Esophagus squamous epithelium (tissue), 4 donors: ENCODE data around the gene GRB2.
A peak's percentile ranks its signal among the peaks of the same experiment; 100 is the strongest.

Experiments used
- CTCF ChIP-seq, 6 experiments: fragments of 450-650 bp in 4 of 6; fragments of 200-600 bp in 2 of 6; sonication (generic) in 2 of 6; IDR thresholded peaks; one replicate each; pipeline ENCODE4 v1.5.1; 2016 to 2019; ENCODE audit warnings: antibody characterized with exemption in 6 of 6, mild to moderate bottlenecking in 4 of 6, moderate library complexity in 4 of 6
- POLR2A ChIP-seq, 4 donors: fragments of 450-650 bp; IDR thresholded peaks; one replicate each; pipeline ENCODE4 v1.6.1; 2017; ENCODE audit warnings: antibody characterized with exemption in 4 of 4, mild to moderate bottlenecking in 4 of 4, moderate library complexity in 3 of 4

GRCh38 chr17:75289115-75289831, 116.2 kb downstream of the GRB2 start, which contains the start of gene SLC25A19:
- peak in 3 of 4 donors; percentile 89 to 97 (median 89) for TF ChIP-seq POLR2A (IDR thresholded peaks at IDR 0.05)
- peak in 2 of 6 experiments; percentile 13 to 18 for TF ChIP-seq CTCF (IDR thresholded peaks at IDR 0.05)
